Measurements from ENCODE around the gene DFFB.

DNA sequence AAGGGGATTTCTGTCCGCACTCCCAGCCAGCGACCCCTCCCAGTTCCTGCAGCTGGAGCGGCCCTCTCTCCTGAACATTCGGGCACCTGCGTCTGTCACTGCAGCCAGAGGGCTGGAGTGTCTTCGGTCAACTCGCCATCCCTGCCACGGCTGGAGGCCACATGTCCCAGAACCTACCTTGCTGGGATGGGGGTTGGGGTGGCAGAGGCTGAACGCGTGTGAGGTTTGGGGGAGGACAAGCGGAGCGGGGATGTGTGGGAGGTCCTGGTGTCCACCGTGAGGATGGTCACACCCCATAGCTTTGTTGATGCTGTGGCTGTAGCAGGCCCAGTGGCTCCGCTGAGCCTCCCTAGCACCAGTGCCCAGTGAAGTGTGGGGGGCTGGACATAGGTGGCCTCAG, 57.6 kb downstream of the DFFB start:
- TF ChIP-seq, protein P1, sequence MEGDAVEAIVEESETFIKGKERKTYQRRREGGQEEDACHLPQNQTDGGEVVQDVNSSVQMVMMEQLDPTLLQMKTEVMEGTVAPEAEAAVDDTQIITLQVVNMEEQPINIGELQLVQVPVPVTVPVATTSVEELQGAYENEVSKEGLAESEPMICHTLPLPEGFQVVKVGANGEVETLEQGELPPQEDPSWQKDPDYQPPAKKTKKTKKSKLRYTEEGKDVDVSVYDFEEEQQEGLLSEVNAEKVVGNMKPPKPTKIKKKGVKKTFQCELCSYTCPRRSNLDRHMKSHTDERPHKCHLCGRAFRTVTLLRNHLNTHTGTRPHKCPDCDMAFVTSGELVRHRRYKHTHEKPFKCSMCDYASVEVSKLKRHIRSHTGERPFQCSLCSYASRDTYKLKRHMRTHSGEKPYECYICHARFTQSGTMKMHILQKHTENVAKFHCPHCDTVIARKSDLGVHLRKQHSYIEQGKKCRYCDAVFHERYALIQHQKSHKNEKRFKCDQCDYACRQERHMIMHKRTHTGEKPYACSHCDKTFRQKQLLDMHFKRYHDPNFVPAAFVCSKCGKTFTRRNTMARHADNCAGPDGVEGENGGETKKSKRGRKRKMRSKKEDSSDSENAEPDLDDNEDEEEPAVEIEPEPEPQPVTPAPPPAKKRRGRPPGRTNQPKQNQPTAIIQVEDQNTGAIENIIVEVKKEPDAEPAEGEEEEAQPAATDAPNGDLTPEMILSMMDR (IDR thresholded peaks at IDR 0.05), result no peak
- TF ChIP-seq POLR2A (IDR thresholded peaks at IDR 0.05), result no peak

Data from esophagus squamous epithelium (tissue), 4 donors.